Endothelial cell of hepatic sinusoid (primary cell): ENCODE measurements around the gene TIAM1.

Source experiments
- in situ Hi-C: cut with HindIII; loops from 2 replicates; pipeline ENCODE4 v1.10.0; 2017; ENCODE audit warnings: low sequenced_read_pairs

Gene TIAM1

DNA sequence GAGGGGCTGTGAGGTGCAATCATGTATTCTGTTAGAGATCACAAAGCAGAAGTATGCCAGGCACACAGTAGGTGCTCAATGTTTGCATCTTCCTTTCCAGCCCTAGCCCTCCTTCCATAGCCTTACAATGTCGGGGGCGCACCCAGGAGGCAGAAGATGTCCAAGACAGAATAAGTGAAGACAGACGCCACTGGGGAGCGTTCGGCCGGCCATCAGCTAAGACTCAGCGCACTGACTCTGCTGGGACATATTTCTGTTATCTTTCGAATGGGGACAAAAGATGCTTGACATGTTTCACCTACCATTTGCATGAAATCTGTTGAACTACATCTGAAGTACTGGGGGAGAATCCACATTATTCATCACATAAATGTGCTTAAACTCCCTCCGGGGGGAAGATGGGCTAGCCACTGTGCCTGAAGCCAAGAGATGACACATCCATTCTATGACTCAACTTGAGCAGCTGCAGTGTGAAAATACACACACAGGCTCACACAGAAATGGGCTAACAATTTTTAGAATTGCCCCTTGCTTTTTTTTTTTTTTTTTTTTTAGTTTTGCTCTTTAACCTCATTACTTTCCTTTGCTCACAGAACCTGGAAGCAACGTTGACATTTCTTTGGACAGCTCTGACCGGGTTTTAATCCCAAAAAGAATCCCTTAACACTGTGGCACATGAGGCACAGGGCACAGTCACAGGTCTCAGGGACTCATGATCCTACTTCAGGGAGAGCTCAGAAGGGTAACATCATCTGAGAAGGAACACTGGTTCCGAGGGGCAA, 7.9 kb downstream of the TIAM1 start:
- in situ Hi-C loops: no loop called here

DNA sequence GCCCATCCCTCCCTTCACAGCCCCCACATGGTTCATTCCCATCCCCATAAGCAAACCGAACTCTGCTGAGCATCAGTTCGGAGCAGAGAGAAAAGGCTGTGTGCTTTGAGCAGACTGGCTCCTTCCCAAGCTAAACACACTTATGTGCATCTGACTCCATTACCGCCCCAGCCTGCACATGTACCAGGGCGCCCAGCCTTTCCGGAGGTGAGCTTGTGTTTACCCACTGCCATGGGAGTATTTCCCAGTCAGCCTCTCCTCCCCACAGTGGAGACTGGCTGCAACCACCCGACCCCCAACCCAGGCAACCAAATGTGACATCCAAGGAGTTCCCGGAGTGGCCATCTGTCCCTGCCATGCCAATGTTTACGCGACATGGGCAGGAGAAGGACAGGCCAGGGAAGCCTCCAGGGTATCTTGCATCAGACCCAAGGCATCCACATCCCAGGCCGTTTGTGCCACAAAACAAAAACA, 9.4 kb downstream of the TIAM1 start:
- in situ Hi-C loops: no loop called here

DNA sequence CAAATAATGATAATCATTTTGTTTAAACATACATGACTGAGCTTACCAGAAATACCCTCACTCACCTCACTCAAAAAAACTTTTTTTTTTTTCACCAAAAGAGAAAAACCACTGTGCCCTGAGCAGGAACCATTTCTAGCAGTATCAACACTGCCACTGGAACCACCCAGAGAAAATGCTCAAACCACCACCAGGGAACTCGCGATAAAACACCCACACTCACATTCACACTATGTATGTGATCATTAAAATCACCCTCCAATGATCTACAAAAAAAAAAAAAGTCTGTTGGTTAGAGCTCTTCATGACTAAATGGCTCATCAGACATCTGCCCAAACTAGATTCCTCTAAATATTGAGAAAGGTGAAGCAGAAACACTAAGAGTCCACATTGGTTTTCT, 11.5 kb downstream of the TIAM1 start:
- in situ Hi-C loops: no loop called here

DNA sequence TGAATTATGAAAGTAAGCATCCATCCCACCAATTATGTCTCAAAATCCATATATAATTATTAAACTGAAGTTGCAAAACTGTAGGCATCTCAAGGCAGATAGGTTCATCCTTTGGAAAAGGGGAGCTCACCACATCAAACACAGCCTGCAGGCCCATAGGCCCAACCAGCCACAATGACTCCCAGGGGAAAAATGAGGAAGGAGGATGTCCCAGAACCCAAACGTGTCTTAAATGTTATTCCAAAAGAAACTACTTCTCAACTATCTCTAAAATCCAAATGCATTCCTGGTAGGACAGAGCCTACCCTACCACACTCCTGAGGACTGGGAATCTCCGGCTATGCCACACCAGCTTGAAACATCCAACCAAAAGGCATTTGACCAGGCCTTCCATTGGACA, 12.8 kb downstream of the TIAM1 start:
- in situ Hi-C loops: no loop called here

DNA sequence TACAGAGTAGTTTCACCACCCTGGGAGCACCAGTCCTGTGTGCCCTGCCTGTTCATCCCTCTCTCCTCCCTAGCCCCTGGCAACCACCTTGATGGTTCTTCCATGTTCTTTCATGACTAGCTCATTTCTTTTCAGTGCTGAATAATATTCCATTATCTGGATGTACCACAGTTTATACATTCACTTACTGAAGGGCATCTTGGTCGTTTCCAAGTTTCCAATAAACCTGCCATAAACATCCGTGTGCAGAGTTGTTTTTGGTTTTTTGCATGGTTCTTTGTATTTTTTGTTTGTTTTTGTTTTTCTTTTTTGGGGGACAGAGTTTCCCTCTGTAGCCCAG, 13.9 kb downstream of the TIAM1 start:
- in situ Hi-C loops: no loop called here

DNA sequence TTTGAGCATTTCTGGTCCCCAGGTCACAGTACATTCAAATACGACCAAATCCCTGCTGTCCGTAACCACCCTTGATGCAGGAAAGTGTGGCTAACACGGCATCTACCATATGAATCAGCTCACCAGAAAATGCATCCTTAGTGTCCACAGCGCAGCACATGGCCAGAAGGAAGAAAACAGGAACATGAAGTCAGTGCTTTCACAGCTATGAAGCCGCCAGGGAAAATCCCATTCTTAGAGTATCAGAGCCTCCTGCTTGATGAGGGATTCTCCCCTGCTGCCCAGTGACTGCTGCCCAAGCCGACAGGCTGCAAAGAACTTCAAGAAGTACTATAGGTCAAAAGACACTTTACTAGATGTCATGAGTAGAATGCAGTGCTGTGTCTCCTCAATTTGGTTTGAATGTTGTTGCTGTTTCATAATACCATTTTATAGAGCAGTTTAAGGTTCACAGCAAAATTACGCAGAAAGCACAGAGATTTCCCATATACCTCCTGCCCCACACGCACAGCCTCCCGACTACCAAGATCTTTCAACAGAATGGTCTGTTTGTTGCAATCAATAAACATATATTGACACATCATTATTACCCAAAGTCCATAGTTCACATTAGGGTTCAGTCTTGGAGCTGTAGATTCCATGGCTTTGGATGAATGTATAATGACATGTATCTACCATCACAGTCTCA, 14.5 kb downstream of the TIAM1 start:
- in situ Hi-C loops: no loop called here

DNA sequence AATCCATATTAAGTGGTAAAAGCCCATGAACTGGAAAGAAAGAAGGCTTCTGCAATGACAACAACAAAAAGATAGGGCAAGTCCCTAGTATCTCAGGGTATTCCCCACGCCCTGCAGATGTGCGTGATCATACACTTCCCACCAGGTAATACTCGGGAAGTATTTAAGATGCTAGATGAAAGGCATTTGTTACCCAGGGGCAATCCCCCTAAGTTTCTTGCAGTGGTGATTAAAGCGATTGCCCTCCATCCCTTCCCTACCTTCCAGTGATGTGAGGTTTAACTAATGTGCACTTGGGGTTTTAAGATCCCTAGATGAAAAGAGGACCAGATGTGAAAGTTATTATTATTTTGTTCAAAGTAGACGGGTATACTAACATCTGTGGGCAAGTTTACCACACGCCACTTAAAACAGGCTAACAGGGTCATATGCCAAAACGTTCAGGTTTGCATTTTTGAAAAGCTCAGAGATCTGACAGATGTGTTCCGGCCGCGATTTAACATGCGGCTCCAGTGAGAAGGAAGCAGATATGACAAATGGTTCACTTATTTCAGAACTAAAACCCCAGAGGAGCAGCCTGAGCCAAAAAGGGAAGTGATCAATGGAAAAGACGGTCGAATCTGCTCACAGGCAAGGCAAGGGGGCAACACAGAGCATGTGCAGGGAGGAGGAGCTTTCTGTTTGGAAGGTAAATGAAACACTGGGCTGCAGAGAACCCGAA, 17.4 kb downstream of the TIAM1 start:
- in situ Hi-C loops: no loop called here

DNA sequence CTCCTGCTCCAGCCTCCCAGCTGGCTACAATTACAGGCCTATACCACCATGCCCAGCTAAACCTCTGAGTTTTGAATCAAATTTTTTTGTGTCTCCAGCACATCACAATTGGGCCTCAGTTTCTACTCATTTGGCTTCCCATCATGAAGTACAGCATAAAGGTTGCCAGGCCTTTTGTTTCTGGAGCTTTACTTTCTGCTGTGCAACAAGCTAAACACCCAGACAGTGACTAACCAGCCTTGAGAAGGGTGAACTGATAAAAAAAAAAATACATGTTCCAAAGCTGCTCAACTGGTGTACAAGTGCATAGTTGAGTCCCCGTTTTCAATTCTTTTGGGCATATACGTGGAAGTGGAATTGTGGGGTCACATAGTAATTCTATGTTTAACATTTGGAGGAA, 25.1 kb downstream of the TIAM1 start:
- in situ Hi-C loops: no loop called here

DNA sequence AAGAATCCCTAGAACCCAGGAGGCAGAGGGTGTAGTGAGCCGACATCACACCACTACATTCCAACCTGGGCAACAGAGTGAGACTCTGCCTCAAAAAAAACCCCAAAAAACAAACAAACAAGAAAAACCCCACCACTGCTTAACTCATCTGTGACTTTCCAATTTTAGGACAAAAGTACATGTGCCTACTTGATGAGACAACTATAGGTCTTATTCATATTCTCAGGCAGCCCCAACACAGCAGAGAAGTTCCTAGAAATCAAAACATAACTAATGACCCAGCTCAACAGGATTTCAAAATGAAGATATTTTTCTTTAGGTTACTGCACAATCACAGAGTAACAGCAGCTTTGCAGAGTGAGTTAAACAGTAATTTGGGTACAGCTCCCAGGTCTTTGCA, 26.4 kb downstream of the TIAM1 start:
- in situ Hi-C loops: no loop called here

DNA sequence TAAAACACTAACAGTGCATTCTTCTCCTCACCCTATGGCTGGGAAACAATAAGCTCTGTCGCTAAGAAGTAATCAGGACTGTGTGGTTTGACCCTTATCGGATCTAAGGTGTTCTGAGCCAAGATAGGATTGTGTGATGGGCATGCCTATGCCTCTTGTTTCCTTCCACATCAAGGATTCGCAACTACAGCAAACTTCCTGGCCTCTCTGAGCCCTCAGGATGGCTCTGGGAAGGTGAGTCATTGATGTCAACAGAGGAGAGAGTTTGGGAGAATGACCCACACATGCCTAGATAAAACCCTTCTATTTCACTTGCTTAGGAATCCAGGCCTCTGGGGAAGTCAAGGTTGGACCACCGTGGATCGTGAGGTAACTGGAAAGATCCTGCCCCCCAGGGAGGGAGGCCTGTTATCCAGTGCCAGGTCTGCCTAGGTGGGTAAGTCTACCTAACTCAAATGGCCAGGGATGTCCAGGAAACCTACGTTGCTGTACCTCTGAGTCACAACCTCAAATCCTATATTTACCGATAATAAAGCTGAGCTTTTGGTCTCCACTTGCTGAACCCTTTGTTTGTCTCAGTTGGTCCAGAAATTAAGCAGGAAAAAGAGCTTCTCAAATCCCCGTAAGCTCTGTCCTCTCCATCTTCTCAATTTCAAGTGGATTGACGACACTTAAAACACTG, 27.4 kb downstream of the TIAM1 start:
- in situ Hi-C loops: no loop called here

DNA sequence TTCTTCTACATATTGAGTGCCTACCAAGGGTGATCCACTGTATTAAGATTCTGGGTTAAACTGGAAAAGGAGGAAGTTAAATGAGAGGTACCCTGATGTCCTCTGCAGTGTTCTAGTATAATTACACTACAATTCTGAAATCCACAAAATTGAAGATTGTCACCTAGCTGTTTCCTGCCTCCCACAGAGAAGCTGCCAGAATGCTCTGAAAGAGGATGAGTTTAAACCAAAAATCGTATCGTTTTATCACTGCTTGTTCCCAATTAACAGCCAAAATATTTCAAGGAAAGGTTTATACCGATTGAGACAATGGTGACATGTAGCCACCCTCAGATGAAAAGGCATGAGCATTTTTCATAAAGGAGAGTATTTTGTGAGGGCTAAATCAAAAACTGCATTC, 28.0 kb downstream of the TIAM1 start:
- in situ Hi-C loops: no loop called here

DNA sequence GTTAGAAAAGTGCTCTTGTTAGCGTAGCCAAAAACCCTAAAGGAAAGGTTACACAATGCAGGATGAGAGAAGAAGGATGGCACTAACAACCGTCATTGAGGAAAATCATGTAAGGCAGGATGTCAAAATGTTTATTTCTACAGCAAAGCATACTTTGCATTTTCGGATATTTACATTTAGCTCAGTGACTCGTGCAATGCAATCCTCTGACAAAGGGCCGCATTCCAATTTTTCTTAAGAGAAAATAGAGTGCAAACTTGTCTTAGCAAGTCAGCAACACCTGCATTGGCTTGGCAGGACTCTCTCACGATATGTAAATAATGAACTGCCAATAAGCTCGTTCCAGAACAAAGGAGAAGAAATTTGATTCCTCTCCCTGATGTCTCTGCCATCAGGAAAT, 33.3 kb downstream of the TIAM1 start:
- in situ Hi-C loops: loop anchor here (5.0 kb wide), 1 partner anchor 88 kb away; no protein-coding TSS in a partner anchor

DNA sequence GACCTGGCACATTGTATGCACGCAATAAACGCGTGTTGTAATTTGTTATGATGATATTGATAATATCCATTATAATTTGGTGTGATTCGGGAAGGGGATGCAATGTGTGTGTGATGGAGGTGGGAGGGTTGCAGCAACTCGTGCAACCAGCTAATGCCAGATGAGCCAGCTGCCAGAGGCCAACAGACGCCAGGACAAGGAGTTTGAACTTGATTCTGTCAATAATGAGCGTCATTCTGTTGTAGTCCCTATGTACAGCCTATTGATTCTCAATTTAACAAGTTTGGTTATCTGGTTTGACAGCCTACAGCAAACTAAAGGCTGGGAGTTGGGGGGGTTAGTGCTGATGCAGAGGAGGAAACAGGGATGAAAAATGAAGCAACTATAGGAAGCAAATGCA, 35.5 kb downstream of the TIAM1 start:
- in situ Hi-C loops: no loop called here

DNA sequence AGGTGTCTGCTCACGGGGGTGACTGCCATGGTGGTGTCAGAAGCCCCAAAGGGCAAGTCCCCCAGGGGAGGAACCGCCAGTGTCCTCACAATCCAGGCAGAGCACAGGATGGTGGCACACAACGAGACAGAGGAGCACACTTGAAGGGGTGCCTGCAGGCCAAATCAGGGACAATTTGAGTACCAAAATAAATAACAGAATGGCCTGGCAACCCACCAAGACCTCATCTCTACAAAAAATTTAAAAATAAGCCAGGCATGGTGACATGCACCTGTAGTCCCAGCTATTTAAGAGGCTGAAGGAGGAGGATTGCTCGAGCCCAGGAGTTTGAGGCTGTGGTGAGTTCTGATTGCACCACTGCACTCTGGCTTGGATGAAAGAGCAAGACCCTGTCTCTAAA, 38.2 kb downstream of the TIAM1 start:
- in situ Hi-C loops: no loop called here

DNA sequence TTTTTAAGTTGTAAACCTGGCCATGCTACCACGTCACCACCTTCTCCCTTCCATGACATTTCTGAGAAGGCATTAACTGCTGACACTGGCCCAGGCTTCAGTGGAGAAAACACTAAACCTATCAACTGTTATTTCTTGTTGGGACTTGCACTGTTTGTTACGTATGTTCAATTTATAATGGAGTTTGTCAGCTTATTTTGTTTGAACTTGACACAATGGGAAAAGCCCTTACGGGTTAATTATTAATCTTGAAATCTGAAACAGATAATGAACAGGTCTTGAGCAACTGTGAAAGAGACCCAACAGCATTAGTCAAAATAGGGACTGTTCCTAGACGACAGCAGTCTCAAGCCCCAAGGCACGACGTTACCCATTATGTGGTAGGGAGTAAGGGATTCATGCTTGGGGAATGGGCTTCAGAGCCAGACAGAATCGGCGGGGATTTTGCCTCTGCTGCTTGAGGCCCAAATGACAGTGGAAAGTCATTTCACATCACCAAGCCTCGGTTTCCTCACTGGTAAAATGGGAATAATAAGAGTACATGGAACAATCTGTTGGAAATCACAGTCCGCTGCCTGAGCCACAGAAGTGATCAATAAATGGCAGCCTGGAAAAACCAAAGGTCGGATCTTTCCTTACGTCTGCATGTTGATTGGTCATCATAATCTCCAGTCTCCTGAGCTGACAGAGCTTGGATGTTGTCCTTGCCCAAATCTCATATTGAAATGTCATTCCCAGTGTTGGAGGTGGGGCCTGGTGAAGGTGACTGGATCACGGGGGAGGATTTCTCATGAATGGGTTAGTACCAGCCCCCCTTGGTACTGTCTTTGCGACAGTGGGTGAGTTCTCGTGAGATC, 44.5 kb downstream of the TIAM1 start:
- in situ Hi-C loops: no loop called here

DNA sequence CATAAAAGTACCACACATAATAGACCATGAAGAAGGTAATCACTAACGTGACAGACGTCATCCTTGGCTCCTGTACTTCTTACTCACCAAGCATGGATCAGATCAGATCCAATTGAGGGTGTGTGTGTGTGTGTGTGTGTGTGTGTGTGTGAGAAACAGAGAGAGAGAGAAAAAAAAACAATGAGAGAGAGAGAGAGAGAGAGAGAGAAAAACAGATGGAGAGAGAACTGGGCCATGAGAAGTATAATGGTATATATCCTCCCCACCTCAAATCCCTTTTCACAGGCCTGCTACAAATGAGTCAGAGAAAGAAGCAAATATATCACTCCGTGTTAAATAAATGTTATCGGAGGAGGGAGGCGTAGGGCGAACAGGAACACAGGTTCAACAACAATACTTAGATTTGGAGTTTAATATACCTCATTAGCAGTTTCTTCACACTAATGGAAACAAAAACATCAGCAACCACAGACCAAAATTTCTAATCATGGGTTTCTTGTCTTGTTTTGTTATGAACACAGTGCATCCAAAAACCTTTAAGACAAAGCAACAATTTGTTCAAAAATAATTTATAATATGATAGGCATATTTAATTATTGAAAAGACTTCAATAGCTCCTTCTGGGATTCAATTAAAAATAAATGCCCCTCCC, 45.3 kb downstream of the TIAM1 start:
- in situ Hi-C loops: no loop called here

DNA sequence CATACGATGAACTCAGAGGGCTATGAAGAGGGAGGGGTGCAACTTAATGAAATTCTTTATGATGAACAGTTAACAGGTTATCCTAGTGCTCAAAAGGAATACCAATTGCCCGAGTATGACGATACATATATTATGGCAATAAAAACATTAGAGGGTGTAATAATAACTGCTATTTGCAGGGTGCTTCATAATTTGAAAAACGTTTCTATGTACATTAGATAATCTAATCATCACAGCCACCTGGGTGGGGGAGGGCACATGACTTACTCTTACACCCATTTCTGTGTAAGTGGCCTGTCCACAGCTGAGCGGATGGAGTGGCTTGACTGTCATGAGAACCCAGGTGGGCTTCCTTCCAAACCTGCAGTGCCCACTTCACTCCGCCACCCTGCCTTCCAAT, 46.3 kb downstream of the TIAM1 start:
- in situ Hi-C loops: no loop called here

DNA sequence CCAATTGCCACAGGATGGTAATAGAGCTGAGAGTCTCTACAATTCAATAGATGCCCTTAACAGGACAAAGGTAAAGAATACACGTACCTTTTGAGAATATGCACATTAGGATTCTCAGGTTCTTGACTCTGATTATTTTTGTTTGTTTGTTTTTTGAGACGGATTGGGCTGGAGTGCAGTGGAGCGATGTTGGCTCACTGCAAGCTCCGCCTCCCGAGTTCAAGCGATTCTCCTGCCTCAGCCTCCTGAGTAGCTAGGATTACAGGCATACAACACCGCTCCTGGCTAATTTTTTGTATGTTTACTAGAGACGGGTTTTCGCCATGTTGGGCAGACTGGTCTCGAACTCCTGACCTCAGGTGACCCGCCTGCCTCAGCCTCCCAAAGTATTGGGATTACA, 48.4 kb downstream of the TIAM1 start:
- in situ Hi-C loops: no loop called here

DNA sequence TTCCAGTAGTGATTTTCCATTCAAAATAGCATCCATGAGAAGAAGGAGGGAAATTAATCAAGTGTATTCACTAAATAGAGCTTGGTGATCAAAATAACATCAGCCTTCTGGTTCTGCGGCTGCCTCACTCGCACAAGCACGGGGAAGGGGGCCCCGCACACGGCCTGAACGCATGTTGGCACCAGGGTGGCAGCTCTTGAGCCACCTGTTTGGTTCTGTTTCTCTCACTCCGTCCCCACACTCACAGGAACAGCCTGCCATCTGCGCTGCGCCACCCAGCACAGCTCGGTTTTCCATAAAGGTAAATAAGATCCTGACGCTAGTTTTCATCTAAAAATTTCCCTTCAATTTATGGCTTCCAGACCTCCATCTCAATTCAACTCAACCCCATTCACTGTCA, 49.4 kb downstream of the TIAM1 start:
- in situ Hi-C loops: no loop called here

DNA sequence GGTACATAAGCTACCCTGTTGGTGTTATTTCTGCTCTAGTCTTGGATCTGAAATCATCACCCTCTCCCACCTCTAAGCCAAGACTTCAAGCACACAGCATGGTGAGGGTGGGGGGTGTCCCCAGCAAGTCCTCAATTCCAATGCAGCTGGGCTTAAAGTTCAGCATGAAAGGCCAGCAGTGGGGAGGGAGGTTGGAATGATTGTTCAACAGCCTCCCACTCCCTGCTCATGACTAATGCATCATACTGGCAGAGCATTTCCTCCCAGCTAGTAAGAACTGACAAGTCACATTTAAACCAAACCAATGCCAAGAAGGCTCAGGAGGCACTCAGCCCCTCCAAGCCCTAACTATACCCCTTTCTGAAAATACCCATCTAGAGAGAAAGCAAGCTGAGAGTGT, 50.1 kb downstream of the TIAM1 start:
- in situ Hi-C loops: no loop called here
